OCI-LY3 (cell line): ENCODE data around the gene SIPA1.

Source experiments
- EZH2phosphoT487 ChIP-seq: fragments of 200-600 bp; shearing (Covaris generic); IDR thresholded peaks from 2 replicates; pipeline ENCODE4 v1.6.1; 2018; ENCODE audit warnings: antibody characterized with exemption, mixed run types, low read depth
- TF ChIP-seq, protein P1 (sequence below): fragments of 200-600, 300-600 bp; sonication (generic); IDR thresholded peaks from 2 replicates; pipeline ENCODE4 v1.5.1; 2014; ENCODE audit warnings: antibody characterized with exemption, low read length, low read depth

GRCh38 chr11:65651339-65651588, 13.4 kb downstream of the SIPA1 start:
- TF ChIP-seq, protein P1, sequence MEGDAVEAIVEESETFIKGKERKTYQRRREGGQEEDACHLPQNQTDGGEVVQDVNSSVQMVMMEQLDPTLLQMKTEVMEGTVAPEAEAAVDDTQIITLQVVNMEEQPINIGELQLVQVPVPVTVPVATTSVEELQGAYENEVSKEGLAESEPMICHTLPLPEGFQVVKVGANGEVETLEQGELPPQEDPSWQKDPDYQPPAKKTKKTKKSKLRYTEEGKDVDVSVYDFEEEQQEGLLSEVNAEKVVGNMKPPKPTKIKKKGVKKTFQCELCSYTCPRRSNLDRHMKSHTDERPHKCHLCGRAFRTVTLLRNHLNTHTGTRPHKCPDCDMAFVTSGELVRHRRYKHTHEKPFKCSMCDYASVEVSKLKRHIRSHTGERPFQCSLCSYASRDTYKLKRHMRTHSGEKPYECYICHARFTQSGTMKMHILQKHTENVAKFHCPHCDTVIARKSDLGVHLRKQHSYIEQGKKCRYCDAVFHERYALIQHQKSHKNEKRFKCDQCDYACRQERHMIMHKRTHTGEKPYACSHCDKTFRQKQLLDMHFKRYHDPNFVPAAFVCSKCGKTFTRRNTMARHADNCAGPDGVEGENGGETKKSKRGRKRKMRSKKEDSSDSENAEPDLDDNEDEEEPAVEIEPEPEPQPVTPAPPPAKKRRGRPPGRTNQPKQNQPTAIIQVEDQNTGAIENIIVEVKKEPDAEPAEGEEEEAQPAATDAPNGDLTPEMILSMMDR: no peak
- TF ChIP-seq EZH2phosphoT487: no peak
